Muscle of leg (tissue), 11 donors: ENCODE results near the gene RGS14. TPM values are rescaled to one million over a fixed set of nuclear protein-coding genes. Genes with fewer than 3 reads are reported as not detected.
"Not testable (repeated sequence)": the region's sequence is repeated elsewhere in the genome, so short reads cannot be mapped to it uniquely, and the experiment has no call there.

Experiments
- DNase-seq: peaks from one replicate; pipeline ENCODE4 v3.0.0; 2013
- H3K27ac ChIP-seq: one replicate; pipeline ENCODE4 v1.5.1; 2013; ENCODE audit warnings: mild to moderate bottlenecking, low read length, control low read depth
- H3K27me3 ChIP-seq: one replicate; pipeline ENCODE4 v1.6.1; 2013; ENCODE audit warnings: low read length; ENCODE audit not compliant: control insufficient read depth, insufficient read depth
- H3K36me3 ChIP-seq: one replicate; pipeline ENCODE4 v1.6.1; 2013; ENCODE audit warnings: low read length; ENCODE audit not compliant: control insufficient read depth, insufficient read depth
- H3K4me1 ChIP-seq: one replicate; pipeline ENCODE4 v1.6.1; 2013; ENCODE audit warnings: low read length; ENCODE audit not compliant: control insufficient read depth, insufficient read depth
- H3K4me3 ChIP-seq: one replicate; pipeline ENCODE4 v1.5.1; 2013; ENCODE audit warnings: low read length, control low read depth
- H3K9me3 ChIP-seq: replicated peaks from 2 replicates; pipeline ENCODE4 v1.6.1; 2013; ENCODE audit warnings: low read depth, low read length; ENCODE audit not compliant: control insufficient read depth
- WGBS: methylation state at CpG from one replicate; pipeline ENCODE4 v1.1.5; 2013; ENCODE audit warnings: missing lambda C conversion rate; ENCODE audit not compliant: insufficient coverage; 5-methylcytosine and 5-hydroxymethylcytosine counted together
- polyA plus RNA-seq, 8 donors: library from polyadenylated mRNA; unstranded; fragments of 120-200 nt; gene quantifications; one replicate each; pipeline versions ENCODE4 v1.2.1 to v1.2.3, GENCODE V29; 2013; ENCODE audit warnings: inconsistent platforms in 1 of 8, low replicate concordance in 1 of 8; ENCODE audit not compliant: insufficient read length in 8 of 8, insufficient read depth in 1 of 8
- total RNA-seq: library from RNA; stranded (reverse); fragments of 120-200 nt; gene quantifications from one replicate; pipeline ENCODE4 v1.2.4, GENCODE V29; 2013

The RGS14 gene
- total and polyA plus RNA-seq, 9 donors = 10.4 to 17.2 (median 12.9) TPM

- H3K9me3 ChIP-seq = no peaks in the 10 kb centered on the region
- no peak overlapping the region for H3K4me3 ChIP-seq
- no peak for DNase-seq
- H3K36me3 ChIP-seq = no peaks in the 10 kb centered on the region
- no peak overlapping the region for H3K27ac ChIP-seq
- no CpG with 5 or more reads among the region's 3 CpGs for WGBS
- peaks cover 4% of the 10 kb centered on the region for H3K27me3 ChIP-seq
- no peaks in the 10 kb centered on the region for H3K4me1 ChIP-seq
Observed at GRCh38 chr5:177414481-177414880, 56.8 kb downstream of the RGS14 start.

DNA sequence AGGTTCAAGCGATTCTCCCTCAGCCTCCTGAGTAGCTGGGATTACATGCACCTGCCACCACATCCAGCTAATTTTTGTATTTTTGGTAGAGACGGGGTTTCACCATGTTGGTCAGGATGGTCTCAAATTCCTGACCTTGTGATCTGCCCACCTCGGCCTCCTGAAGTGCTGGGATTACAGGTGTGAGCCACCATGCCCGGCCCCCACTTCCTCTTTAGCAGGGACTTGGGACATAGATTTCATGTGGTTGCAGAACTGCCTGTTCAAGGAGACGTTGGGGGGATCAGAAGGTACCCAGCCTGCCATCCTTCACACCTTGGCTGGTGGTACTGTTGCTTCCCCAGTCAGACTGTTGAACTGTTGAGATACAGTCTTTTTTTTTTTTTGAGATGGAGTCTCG lies 59.4 kb downstream of the RGS14 start:
- WGBS = 100% methylated on average over 2 of the region's 6 CpGs
- H3K27ac ChIP-seq, H3K4me3 ChIP-seq, H3K36me3 ChIP-seq, H3K9me3 ChIP-seq, H3K4me1 ChIP-seq, H3K27me3 ChIP-seq, DNase-seq: not testable (repeated sequence)

GRCh38 chr5:177419046-177419445 lies 61.3 kb downstream of the RGS14 start:
- DNase-seq = no peak
- no peaks in the 10 kb centered on the region for H3K9me3 ChIP-seq
- no CpG with 5 or more reads among the region's 3 CpGs for WGBS
- H3K4me1 ChIP-seq = peaks cover 2% of the 10 kb centered on the region
- H3K36me3 ChIP-seq = no peaks in the 10 kb centered on the region
- H3K27ac ChIP-seq = no peak overlapping the region
- no peaks in the 10 kb centered on the region for H3K27me3 ChIP-seq
- no peak overlapping the region for H3K4me3 ChIP-seq

DNA sequence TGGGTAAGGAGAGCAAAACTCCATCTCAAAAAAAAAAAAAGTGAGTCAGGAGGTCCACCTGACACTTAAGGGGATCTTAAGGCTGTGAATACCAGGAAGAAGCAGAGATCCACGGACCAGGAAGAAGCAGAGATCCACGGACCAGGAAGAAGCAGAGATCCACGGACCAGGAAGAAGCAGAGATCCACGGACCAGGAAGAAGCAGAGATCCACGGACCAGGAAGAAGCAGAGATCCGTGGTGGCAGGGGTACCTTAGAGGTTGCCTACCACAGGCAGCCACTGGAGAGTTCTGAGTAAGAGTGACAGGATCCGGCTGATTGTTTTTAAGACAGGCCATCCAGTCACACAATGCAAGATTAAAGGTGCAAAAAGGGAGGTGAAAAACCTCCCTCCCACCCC lies 62.7 kb downstream of the RGS14 start:
- not testable (repeated sequence) for H3K4me3 ChIP-seq, H3K27ac ChIP-seq, H3K4me1 ChIP-seq, H3K9me3 ChIP-seq, H3K27me3 ChIP-seq, DNase-seq, H3K36me3 ChIP-seq
- 75% methylated on average over 6 of the region's 7 CpGs for WGBS

DNA sequence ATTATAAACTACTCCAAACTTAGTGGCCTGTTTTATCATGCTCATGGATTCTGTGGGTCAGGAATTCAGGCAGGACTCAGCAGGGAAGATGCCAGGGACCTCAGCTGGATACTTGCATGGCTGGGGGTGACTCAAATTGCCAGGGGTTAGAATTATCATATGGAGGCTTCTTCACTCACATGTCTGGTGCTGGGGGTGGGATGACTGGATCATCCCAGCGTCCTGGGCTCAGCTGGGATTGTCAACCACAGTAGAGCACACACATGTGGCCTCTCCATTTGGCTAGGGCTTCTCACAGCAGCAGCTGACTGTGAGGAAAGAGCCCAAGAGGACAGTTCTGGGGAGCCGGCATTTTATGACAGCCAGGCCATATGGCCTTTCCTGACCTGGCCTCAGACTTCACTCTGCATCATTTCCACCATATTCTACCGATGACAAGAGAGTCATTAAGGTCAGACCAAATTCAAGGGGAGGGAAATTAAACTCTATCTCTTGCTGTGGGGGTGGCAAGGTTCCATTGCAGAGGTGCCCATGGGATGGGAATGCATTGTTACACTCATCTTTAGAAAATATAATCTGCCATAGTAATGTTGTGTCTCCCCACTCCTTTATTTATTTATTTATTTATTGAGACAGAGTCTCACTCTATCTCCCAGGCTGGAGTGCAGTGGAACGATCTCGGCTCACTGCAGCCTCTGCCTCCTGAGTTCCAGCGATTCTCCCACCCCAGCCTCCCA lies 63.5 kb downstream of the RGS14 start:
- peak; percentile 59 for DNase-seq
- no peaks in the 10 kb centered on the region for H3K36me3 ChIP-seq
- H3K4me1 ChIP-seq = peaks cover 6% of the 10 kb centered on the region
- no peak overlapping the region for H3K27ac ChIP-seq
- H3K27me3 ChIP-seq = no peaks in the 10 kb centered on the region
- H3K4me3 ChIP-seq = no peak overlapping the region
- H3K9me3 ChIP-seq = no peaks in the 10 kb centered on the region
- WGBS = no CpG with 5 or more reads among the region's 6 CpGs

Other genes starting within 250 kb of the RGS14 start
- 63.6 TPM for gene NSD1, start 224.2 kb upstream of the RGS14 start, total RNA-seq
- gene NSD1, start 224.2 kb upstream of the RGS14 start, polyA plus RNA-seq = 10 to 100 TPM; 28.2 to 46.9 (median 42.3) TPM
- gene RAB24, start 54.2 kb upstream of the RGS14 start, total RNA-seq = 15.1 TPM
- gene RAB24, start 54.2 kb upstream of the RGS14 start, polyA plus RNA-seq = 10 to 100 TPM; 20.3 to 31.9 (median 24.1) TPM
- 63.0 TPM for gene PRELID1, start 54.1 kb upstream of the RGS14 start, total RNA-seq
- 10 to 100 TPM; 75.0 to 94.0 (median 89.4) TPM for gene PRELID1, start 54.1 kb upstream of the RGS14 start, polyA plus RNA-seq
- gene MXD3, start 46.0 kb upstream of the RGS14 start, total RNA-seq = 18.0 TPM
- gene MXD3, start 46.0 kb upstream of the RGS14 start, polyA plus RNA-seq = 10 to 100 TPM; 20.5 to 36.7 (median 24.9) TPM
- gene LMAN2, start 6.3 kb upstream of the RGS14 start, total RNA-seq = 85.3 TPM
- gene LMAN2, start 6.3 kb upstream of the RGS14 start, polyA plus RNA-seq = 100 to 1,000 TPM in 1 of 8 donors, 10 to 100 TPM in 7; 77.9 to 102 (median 86.3) TPM
- not detected for gene SLC34A1, start 26.5 kb downstream of the RGS14 start, total RNA-seq
- not detected for gene SLC34A1, start 26.5 kb downstream of the RGS14 start, polyA plus RNA-seq
- gene PFN3, start 42.7 kb downstream of the RGS14 start, total RNA-seq = not detected
- not detected for gene PFN3, start 42.7 kb downstream of the RGS14 start, polyA plus RNA-seq
- gene F12, start 51.6 kb downstream of the RGS14 start, total RNA-seq = 0.27 TPM
- 1 to 10 TPM in 1 of 8 donors, under 1 TPM in 6, not detected in 1; 0.14 to 1.0 (median 0.45) TPM for gene F12, start 51.6 kb downstream of the RGS14 start, polyA plus RNA-seq
- 13.8 TPM for gene GRK6, start 68.8 kb downstream of the RGS14 start, total RNA-seq
- gene GRK6, start 68.8 kb downstream of the RGS14 start, polyA plus RNA-seq = 10 to 100 TPM; 16.0 to 25.0 (median 19.7) TPM
- 0.93 TPM for gene PRR7, start 88.9 kb downstream of the RGS14 start, total RNA-seq
- 1 to 10 TPM in 5 of 8 donors, under 1 TPM in 3; 0.70 to 1.7 (median 1.0) TPM for gene PRR7, start 88.9 kb downstream of the RGS14 start, polyA plus RNA-seq
- 97.3 TPM for gene DBN1, start 115.7 kb downstream of the RGS14 start, total RNA-seq
- gene DBN1, start 115.7 kb downstream of the RGS14 start, polyA plus RNA-seq = 100 to 1,000 TPM; 197 to 295 (median 267) TPM
- 97.1 TPM for gene PDLIM7, start 139.7 kb downstream of the RGS14 start, total RNA-seq
- 100 to 1,000 TPM; 152 to 458 (median 295) TPM for gene PDLIM7, start 139.7 kb downstream of the RGS14 start, polyA plus RNA-seq
- 2.7 TPM for gene DOK3, start 151.9 kb downstream of the RGS14 start, total RNA-seq
- gene DOK3, start 151.9 kb downstream of the RGS14 start, polyA plus RNA-seq = 1 to 10 TPM; 4.2 to 9.9 (median 6.8) TPM
- gene DDX41, start 159.0 kb downstream of the RGS14 start, total RNA-seq = 49.7 TPM
- gene DDX41, start 159.0 kb downstream of the RGS14 start, polyA plus RNA-seq = 10 to 100 TPM; 44.4 to 69.0 (median 55.9) TPM
- 43.8 TPM for gene FAM193B, start 196.6 kb downstream of the RGS14 start, total RNA-seq
- 10 to 100 TPM; 36.8 to 65.0 (median 51.8) TPM for gene FAM193B, start 196.6 kb downstream of the RGS14 start, polyA plus RNA-seq
- 48.0 TPM for gene TMED9, start 234.3 kb downstream of the RGS14 start, total RNA-seq
- gene TMED9, start 234.3 kb downstream of the RGS14 start, polyA plus RNA-seq = 100 to 1,000 TPM; 117 to 161 (median 138) TPM
- gene B4GALT7, start 242.2 kb downstream of the RGS14 start, total RNA-seq = 22.0 TPM
- 10 to 100 TPM; 17.3 to 23.6 (median 19.9) TPM for gene B4GALT7, start 242.2 kb downstream of the RGS14 start, polyA plus RNA-seq